ENCODE data around the gene WDR6.

WDR6 gene

GRCh38 chr3:49016414-49017228 is 9.4 kb downstream of the WDR6 start:
- peak; percentile 1 for DNase-seq

- peak; percentile 44 for DNase-seq
Measured at GRCh38 chr3:49017229-49017970, 10.2 kb downstream of the WDR6 start.

GRCh38 chr3:49017971-49018706 is 10.9 kb downstream of the WDR6 start, which contains the start of gene DALRD3:
Gene DALRD3 (minus strand): TSS chr3:49018580. CDS start chr3:49018564, 16 bp downstream.
- DNase-seq = peak; percentile 80

DNA sequence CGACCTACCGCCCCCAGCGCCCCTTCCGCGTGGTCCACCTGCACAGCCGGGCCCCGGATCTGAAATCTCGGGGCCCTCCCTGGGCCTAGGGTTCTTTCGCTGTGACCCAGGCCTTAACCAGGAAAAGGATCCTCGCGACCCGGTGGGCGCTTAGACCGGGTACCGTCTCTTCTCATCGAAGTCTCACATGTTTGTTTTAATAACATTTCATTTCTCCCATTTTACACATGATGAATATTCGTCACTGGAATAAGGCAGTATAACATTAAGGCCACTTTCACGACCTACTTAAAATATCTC is 11.5 kb downstream of the WDR6 start:
- no peak for DNase-seq

DNA sequence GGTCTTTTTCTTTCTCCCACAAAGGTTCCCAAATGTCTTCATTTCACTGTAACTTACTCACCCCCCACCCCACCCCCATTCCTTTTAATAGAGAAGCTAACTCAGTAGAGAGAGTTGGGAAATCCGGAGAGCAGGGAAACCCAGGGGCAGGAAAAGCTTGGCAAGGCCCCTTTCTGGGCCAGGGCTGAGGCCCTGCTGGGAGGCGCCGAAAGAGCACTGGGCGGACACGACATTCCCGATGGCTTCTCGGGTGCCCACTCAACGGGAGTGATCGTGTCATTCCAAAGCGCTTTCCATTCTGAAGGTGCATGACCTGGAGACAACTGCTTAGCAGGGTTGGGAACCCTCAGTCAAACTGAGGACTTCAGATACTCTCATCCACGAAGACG is 12.7 kb downstream of the WDR6 start:
- no peak for DNase-seq

- DNase-seq = peak; percentile 57
Measured at GRCh38 chr3:49020330-49021212, 13.4 kb downstream of the WDR6 start.

- DNase-seq = peak; percentile 98
Measured at GRCh38 chr3:49021213-49021812, 14.1 kb downstream of the WDR6 start.

GRCh38 chr3:49021813-49022687 is 14.9 kb downstream of the WDR6 start, which contains the start of gene NDUFAF3:
Gene NDUFAF3 (plus strand): TSS chr3:49022121. CDS start chr3:49022145, 24 bp downstream.
- DNase-seq = peak; percentile 89

- DNase-seq = peak; percentile 54
Measured at GRCh38 chr3:49022688-49023171, 15.5 kb downstream of the WDR6 start.

GRCh38 chr3:49023775-49024174 is 16.6 kb downstream of the WDR6 start:
- DNase-seq = peak; percentile 6

GRCh38 chr3:49024449-49024848 is 17.3 kb downstream of the WDR6 start:
- peak; percentile 8 for DNase-seq

- peak; percentile 96 for DNase-seq
Measured at GRCh38 chr3:49025005-49025792, 18.0 kb downstream of the WDR6 start.

DNA sequence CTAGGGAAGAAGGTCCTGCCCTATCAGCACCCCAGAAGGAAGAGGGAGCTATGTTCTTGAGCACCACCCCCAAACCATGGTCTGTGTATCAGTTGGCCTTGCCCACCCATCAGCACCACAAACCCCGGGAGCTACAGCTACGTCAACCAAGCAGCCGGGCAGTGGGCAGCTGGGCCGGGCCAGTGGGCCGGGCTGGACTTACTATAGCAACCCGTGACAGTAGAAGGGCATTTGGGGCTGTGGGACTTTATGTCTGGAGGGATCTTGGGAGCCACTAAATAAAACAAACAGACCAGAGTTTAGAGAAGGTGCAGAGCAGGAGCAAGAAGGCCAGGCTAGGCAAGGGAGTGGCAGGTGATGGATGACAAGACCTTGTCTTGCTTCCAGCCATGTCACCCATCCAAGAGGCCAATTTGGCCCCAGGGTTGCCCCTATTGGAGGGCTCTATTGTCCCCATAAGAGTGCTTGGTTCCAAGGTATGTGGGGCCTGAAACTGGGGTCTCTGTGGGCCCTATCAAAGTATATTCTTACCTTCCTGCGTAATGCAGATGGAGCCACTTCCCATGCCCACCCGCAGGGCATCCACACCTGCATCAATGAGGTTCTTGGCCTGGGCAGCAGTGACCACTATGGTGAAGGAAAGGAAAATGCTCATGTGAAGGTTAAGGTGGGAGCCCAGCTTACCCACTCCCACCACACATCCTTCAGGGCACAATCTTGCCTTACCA is 18.8 kb downstream of the WDR6 start:
- no peak for DNase-seq

GRCh38 chr3:49026536-49026935 is 19.3 kb downstream of the WDR6 start:
- DNase-seq = peak; percentile 14

GRCh38 chr3:49027634-49028033 is 20.4 kb downstream of the WDR6 start:
- peak; percentile 3 for DNase-seq

DNA sequence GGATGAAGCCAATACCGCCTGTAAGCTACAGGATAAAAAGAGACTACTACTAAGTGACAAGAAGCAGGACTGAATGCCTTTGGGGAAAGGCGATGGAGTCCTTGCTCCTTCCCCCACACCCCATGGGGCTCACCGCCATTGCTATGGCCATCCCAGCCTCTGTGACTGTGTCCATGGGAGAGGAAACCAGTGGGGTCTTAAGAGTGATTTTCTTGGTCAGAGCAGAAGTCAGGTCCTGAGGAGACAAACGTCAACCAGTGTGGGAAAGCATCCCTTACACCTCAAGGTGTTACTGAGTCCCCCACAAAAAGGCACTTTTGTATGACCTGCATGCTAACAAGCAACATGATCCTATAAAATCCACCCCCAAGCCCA is 21.1 kb downstream of the WDR6 start:
- DNase-seq = peak; percentile 19

GRCh38 chr3:49028673-49029562 is 21.7 kb downstream of the WDR6 start, which contains the start of gene IMPDH2:
Gene IMPDH2 (minus strand): TSS chr3:49029398. CDS start chr3:49029350, 48 bp downstream.
- peak; percentile 93 for DNase-seq

DNA sequence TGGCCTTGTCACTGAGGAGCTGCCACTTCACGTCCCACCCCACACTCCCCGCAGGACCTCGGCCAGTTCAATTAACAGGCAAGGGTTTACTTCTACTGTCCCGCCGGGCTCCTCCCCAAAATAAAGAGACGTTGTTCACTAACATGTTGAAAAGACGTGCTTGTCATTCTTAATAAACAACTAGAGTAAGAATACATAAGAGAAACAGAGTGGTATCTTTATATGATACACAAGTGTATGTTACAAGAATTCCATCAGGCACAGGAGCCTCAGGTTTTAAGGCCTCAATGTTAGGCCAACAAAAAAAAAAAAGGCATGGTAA is 22.3 kb downstream of the WDR6 start:
- no peak for DNase-seq
